Transverse colon (tissue), 4 donors: ENCODE results near the gene FNBP1. TPM values are rescaled to one million over a fixed set of nuclear protein-coding genes. Genes with fewer than 3 reads are reported as not detected.
"Not testable (repeated sequence)": the region's sequence is repeated elsewhere in the genome, so short reads cannot be mapped to it uniquely, and the experiment has no call there.

ENCODE experiments used
- DNase-seq: peaks from one replicate; pipeline ENCODE4 v3.0.0-alpha.2; 2019
- H3K27ac ChIP-seq, 4 donors: fragments of 200-600 bp; sonication (generic); 2 replicates each; pipeline ENCODE4 v1.5.1; 2016 to 2018; ENCODE audit warnings: inconsistent platforms in 4 of 4
- H3K27me3 ChIP-seq: fragments of 200-600 bp; sonication (generic); 2 replicates; pipeline ENCODE4 v1.5.1; 2017; ENCODE audit warnings: inconsistent platforms
- H3K36me3 ChIP-seq, 4 donors: fragments of 200-600 bp; sonication (generic); 2 replicates each; pipeline ENCODE4 v1.5.1; 2017 to 2019; ENCODE audit warnings: inconsistent platforms in 4 of 4
- H3K4me1 ChIP-seq, 4 donors: fragments of 200-600 bp; sonication (generic); 2 replicates each; pipeline ENCODE4 v1.5.1; 2017 to 2020; ENCODE audit warnings: inconsistent platforms in 4 of 4
- H3K4me3 ChIP-seq, 4 donors: fragments of 200-600 bp; sonication (generic); 1 replicate in 1 of 4; 2 replicates in 3 of 4; pipeline versions ENCODE4 v1.5.1 to v1.6.1; 2017 to 2019; ENCODE audit warnings: inconsistent platforms in 4 of 4
- H3K9me3 ChIP-seq, 2 donors: fragments of 200-600 bp; sonication (generic); 2 replicates each; pipeline ENCODE4 v1.5.1; 2017 to 2019; ENCODE audit warnings: inconsistent platforms in 2 of 2
- EP300 ChIP-seq: sonication (generic); formaldehyde crosslinking; IDR thresholded peaks from one replicate; pipeline ENCODE4 v1.6.1; 2017; ENCODE audit warnings: antibody characterized with exemption, low read depth
- POLR2A ChIP-seq: fragments of 450-650 bp; IDR thresholded peaks from one replicate; pipeline ENCODE4 v1.6.1; 2016; ENCODE audit warnings: antibody characterized with exemption, mild to moderate bottlenecking, moderate library complexity
- POLR2AphosphoS5 ChIP-seq, 3 donors: sonication (generic); formaldehyde crosslinking; IDR thresholded peaks; one replicate each; pipeline ENCODE4 v1.6.1; 2016; ENCODE audit warnings: antibody characterized with exemption in 3 of 3
- WGBS, 2 donors: methylation state at CpG; one replicate each; pipeline ENCODE4 v1.1.5; 2018; ENCODE audit warnings: low coverage in 1 of 2; 5-methylcytosine and 5-hydroxymethylcytosine counted together
- in situ Hi-C, 4 donors: fragments of 200-750 bp; cut with MboI; loops; one replicate each; pipeline versions ENCODE4 v1.15.0 to v1.15.1; 2017; ENCODE audit warnings: low sequenced_read_pairs in 3 of 4, low pct_ligation_motif_present in 1 of 4, low pct_unique_long_range_greater_than_20kb in 1 of 4
- intact Hi-C: fragments of 100-400 bp; cut with DNase I; formaldehyde crosslinking; loops from one replicate; pipeline ENCODE4 v1.15.1; 2023; ENCODE audit warnings: low total_unique reads
- total RNA-seq, 4 donors: library from RNA; depleted of rRNA; stranded (reverse); fragments of >200 nt; gene quantifications; one replicate each; pipeline ENCODE4 v1.1.0, GENCODE V29; 2016
- TF ChIP-seq, protein P1 (sequence below), 5 experiments: fragments of 200-600 bp in 3 of 5; fragments of 450-650 bp in 2 of 5; sonication (generic) in 3 of 5; IDR thresholded peaks; 1 replicate in 2 of 5; 2 replicates in 3 of 5; pipeline ENCODE4 v1.5.1; 2016 to 2017; ENCODE audit warnings: antibody characterized with exemption in 5 of 5, inconsistent platforms in 3 of 5, mild to moderate bottlenecking in 2 of 5, moderate library complexity in 1 of 5

The FNBP1 gene
- total RNA-seq, 4 donors from 2014 or later, result 38.5 to 114 (median 62.9) TPM

DNA sequence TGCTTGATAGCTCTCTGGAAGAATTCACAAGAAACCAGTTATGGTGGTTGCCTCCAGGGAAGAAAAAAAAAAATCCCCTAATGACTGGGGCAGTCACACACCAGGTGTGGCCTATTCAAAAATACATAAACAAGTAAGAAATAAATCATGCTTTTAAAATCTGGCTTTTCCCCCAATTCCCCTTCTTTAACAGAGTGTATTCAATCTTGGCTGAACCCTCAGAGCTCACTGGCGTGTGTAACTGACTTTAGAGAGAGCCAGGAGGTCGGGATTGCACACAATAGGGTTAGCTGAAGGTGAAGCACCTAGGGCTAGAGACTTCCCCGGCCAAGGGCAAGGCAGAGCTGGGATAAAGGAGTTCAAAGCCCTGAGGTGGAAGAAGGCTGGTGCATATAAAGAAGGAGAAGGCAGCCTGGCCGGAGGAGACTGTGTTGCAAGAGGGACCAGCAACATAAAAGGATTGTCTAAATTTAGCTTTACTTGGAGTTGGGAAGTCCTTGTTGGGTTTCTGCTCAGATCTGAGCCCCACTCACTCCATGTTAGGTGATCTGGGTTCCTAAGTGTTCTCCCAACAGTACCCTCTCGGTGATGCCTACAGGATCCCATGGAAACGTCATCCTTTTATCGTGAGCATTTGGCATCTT lies 19.7 kb downstream of the FNBP1 start:
- Histone ChIP-seq H3K36me3 (no peaks in the 10 kb centered on the region), H3K27ac (peak overlapping the region; percentile 60 to 76 (median 70)), H3K4me3 (no peak overlapping the region), H3K9me3 (no peaks in the 10 kb centered on the region), H3K27me3 (no peaks in the 10 kb centered on the region), H3K4me1 (peaks cover 14 to 68% (median 37%) of the 10 kb centered on the region in 4 donors)
- in situ Hi-C loops (no loop called here), intact Hi-C loops (loop anchor here (5.0 kb wide), 1 partner anchor 701 kb away; no protein-coding TSS in a partner anchor)
- 54 to 64% methylated on average over 7 of the region's 7 CpGs for WGBS, 2 donors
- no peak for DNase-seq
- TF ChIP-seq POLR2A (no peak), EP300 (no peak), POLR2AphosphoS5 (IDR thresholded peaks at IDR 0.05) (no peak)
- TF ChIP-seq, protein P1, sequence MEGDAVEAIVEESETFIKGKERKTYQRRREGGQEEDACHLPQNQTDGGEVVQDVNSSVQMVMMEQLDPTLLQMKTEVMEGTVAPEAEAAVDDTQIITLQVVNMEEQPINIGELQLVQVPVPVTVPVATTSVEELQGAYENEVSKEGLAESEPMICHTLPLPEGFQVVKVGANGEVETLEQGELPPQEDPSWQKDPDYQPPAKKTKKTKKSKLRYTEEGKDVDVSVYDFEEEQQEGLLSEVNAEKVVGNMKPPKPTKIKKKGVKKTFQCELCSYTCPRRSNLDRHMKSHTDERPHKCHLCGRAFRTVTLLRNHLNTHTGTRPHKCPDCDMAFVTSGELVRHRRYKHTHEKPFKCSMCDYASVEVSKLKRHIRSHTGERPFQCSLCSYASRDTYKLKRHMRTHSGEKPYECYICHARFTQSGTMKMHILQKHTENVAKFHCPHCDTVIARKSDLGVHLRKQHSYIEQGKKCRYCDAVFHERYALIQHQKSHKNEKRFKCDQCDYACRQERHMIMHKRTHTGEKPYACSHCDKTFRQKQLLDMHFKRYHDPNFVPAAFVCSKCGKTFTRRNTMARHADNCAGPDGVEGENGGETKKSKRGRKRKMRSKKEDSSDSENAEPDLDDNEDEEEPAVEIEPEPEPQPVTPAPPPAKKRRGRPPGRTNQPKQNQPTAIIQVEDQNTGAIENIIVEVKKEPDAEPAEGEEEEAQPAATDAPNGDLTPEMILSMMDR (IDR thresholded peaks at IDR 0.05), result no peak

DNA sequence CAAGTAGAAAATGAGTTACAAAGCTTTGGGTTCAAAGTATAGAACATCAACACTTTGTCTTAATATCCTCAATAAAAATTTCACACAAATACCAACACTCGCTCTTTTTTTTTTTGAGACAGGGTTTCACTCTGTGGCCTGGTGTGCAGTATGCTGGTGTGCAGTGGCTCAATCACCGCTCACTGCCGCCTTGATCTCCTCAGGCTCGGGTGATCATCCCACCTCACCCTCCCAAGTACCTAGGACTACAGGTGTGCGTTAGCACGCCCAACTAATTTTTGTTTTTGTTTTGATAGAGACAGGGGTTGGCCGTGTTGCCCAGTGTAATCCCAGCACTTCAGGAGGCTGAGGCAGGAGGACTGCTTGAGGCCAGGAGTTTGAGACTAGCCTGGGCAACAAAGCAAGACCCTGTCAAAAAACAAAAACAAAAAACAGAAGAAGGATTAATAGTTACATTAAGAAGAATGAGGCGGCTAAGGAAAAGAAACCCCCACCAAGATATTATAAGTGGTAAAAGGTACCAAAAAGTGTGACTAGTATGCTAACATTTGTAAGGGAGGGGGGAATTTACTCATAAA lies 20.3 kb downstream of the FNBP1 start:
- no peaks in the 10 kb centered on the region for H3K27me3 ChIP-seq
- in situ Hi-C loops, result no loop called here
- intact Hi-C loops, result loop anchor here (5.0 kb wide), 1 partner anchor 700 kb away; no protein-coding TSS in a partner anchor
- TF ChIP-seq EP300 (no peak), POLR2A (no peak), POLR2AphosphoS5 (IDR thresholded peaks at IDR 0.05) (no peak)
- TF ChIP-seq, protein P1 (IDR thresholded peaks at IDR 0.05), result no peak
- WGBS, 2 donors, result 51 to 73% methylated on average over 5 to 8 of the region's 8 CpGs
- DNase-seq, result no peak
- no peaks in the 10 kb centered on the region for H3K36me3 ChIP-seq
- H3K9me3 ChIP-seq, result no peaks in the 10 kb centered on the region
- H3K4me3 ChIP-seq, result no peak overlapping the region
- H3K4me1 ChIP-seq, result peaks cover 14 to 62% (median 31%) of the 10 kb centered on the region in 4 donors
- peak overlapping the region; percentile 60 to 76 (median 70) for H3K27ac ChIP-seq

DNA sequence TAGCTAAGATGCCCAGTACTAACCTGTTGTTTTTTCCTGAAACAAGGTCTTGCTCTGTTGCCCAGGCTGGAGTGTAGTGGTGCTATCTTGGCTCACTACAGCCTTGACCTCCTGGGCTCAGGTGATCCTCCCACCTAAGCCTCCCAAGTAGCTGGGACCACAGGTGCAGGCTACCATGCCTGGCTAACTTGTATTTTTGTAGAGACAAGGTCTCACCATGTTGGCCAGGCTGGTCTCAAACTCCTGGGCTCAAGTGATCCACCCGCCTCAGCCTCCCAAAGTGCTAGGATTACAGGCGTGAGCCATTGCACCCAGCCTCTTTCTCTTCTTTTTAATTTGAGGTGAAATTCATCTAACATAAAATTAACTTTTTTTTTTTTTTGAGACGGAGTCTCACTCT lies 21.1 kb downstream of the FNBP1 start:
- Histone ChIP-seq H3K4me1 (peaks cover 14 to 58% (median 30%) of the 10 kb centered on the region in 4 donors), H3K27ac (peak overlapping the region in 3 of 4 donors; percentile 66 to 76 (median 74))
- intact Hi-C loops, result loop anchor here (5.0 kb wide), 1 partner anchor 700 kb away; no protein-coding TSS in a partner anchor
- 93 to 100% methylated on average over 3 of the region's 3 CpGs for WGBS, 2 donors
- H3K36me3 ChIP-seq, H3K4me3 ChIP-seq, DNase-seq, H3K27me3 ChIP-seq, in situ Hi-C loops, H3K9me3 ChIP-seq: not testable (repeated sequence)

DNA sequence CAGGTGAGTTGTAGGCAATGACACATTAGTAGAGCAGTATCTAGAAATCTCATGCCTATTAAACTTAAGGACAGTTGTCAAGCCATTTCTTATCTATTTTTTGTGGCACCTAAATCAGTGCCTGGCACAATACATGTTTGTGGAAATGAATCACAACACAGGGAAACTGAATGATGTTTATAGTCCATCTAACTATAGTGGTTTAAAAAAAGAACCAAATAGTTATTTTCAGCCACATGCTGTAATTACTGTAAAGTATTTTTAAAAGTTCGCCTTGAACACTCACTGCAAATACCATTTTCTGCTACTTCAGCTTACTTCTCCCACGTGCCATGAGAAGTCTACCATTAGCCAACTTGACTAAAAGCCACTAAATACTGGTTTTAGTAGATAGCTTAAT lies 21.9 kb downstream of the FNBP1 start:
- Histone ChIP-seq H3K9me3 (no peaks in the 10 kb centered on the region), H3K27me3 (no peaks in the 10 kb centered on the region), H3K4me3 (no peak overlapping the region), H3K27ac (peak overlapping the region; percentile 48 to 76 (median 70)), H3K4me1 (peaks cover 14 to 52% (median 29%) of the 10 kb centered on the region in 4 donors), H3K36me3 (no peaks in the 10 kb centered on the region)
- no peak for DNase-seq
- WGBS, 2 donors, result 52 to 85% methylated on average over 2 of the region's 2 CpGs
- intact Hi-C loops, result loop anchor here (5.0 kb wide), 1 partner anchor 699 kb away; no protein-coding TSS in a partner anchor
- in situ Hi-C loops, result no loop called here
- no peak for TF ChIP-seq EP300

DNA sequence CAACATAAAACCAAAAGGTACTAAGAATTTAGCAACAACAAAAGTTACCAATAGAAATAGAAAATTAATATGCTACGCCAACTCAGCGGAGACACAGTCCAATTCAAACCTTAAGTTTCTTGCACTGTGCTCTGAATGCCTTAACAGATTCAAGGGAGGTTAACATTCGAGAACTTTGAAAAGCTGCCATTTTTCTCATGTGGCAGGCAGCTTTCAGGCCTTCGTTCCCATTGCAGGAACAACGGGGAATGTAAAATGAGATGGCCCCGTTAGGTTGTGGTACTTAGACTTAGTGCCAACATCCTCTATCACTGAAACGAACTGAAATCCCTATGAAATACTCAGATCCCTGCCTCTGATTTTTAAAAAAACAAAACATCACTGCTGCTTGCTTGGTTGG lies 22.4 kb downstream of the FNBP1 start:
- Histone ChIP-seq H3K27ac (peak overlapping the region; percentile 48 to 76 (median 61)), H3K4me3 (no peak overlapping the region), H3K36me3 (no peaks in the 10 kb centered on the region), H3K4me1 (peaks cover 9 to 50% (median 26%) of the 10 kb centered on the region in 4 donors), H3K27me3 (no peaks in the 10 kb centered on the region), H3K9me3 (no peaks in the 10 kb centered on the region)
- in situ Hi-C loops, result no loop called here
- WGBS, 2 donors, result 50 to 66% methylated on average over 6 to 7 of the region's 7 CpGs
- TF ChIP-seq EP300, result no peak
- TF ChIP-seq POLR2AphosphoS5 (IDR thresholded peaks at IDR 0.05), result no peak
- intact Hi-C loops, result loop anchor here (5.0 kb wide), 1 partner anchor 698 kb away; no protein-coding TSS in a partner anchor
- no peak for DNase-seq
